DND-41 (cell line): ENCODE data around the gene PDXP.

Experiments used
- ATAC-seq: fragments of 200-7000 bp; cut with Tn5 transposase; 3 replicates; pipeline ENCODE4 v1.9.1; 2021; ENCODE audit warnings: low read depth; ENCODE audit not compliant: insufficient read depth
- DNase-seq: peaks from one replicate; pipeline ENCODE4 v3.0.0-alpha.2; 2020
- H2AFZ ChIP-seq: 2 replicates; pipeline ENCODE4 v1.6.0; 2012; ENCODE audit warnings: low read depth, low read length
- H3K27ac ChIP-seq: 2 replicates; pipeline ENCODE4 v1.5.1; 2012; ENCODE audit warnings: low read length, inconsistent platforms
- H3K27me3 ChIP-seq: fragments of 200-600 bp; sonication (generic); 2 replicates; pipeline ENCODE4 v1.6.0; 2012; ENCODE audit warnings: low read length, mild to moderate bottlenecking, inconsistent platforms; ENCODE audit not compliant: insufficient read depth, poor library complexity
- H3K36me3 ChIP-seq: 2 replicates; pipeline ENCODE4 v1.5.1; 2012; ENCODE audit warnings: low read length, inconsistent platforms; ENCODE audit not compliant: insufficient read depth
- H3K4me1 ChIP-seq: 2 replicates; pipeline ENCODE4 v1.5.1; 2012; ENCODE audit warnings: mild to moderate bottlenecking, low read length; ENCODE audit not compliant: insufficient read depth
- H3K4me2 ChIP-seq: 2 replicates; pipeline ENCODE4 v1.6.0; 2012; ENCODE audit warnings: mild to moderate bottlenecking, moderate library complexity, low read length, inconsistent platforms; ENCODE audit not compliant: insufficient read depth
- H3K4me3 ChIP-seq, 2 experiments: fragments of 200-600 bp in 1 of 2; shearing (Covaris generic) in 1 of 2; 2 replicates each; pipeline ENCODE4 v1.5.1; 2012 to 2016; ENCODE audit warnings: inconsistent platforms in 2 of 2, low read length in 2 of 2, mild to moderate bottlenecking in 2 of 2, low read depth in 1 of 2, moderate library complexity in 1 of 2
- H3K79me2 ChIP-seq: 2 replicates; pipeline ENCODE4 v1.6.0; 2012; ENCODE audit warnings: low read length, inconsistent platforms; ENCODE audit not compliant: insufficient read depth
- H3K9ac ChIP-seq: 2 replicates; pipeline ENCODE4 v1.6.0; 2012; ENCODE audit warnings: low read depth, mild to moderate bottlenecking, inconsistent platforms, low read length, moderate library complexity
- H3K9me3 ChIP-seq: 2 replicates; pipeline ENCODE4 v1.5.1; 2012; ENCODE audit warnings: low read length, moderate library complexity, mild to moderate bottlenecking, inconsistent platforms; ENCODE audit not compliant: insufficient read depth, severe bottlenecking
- H4K20me1 ChIP-seq: 2 replicates; pipeline ENCODE4 v1.6.0; 2012; ENCODE audit warnings: low read length; ENCODE audit not compliant: insufficient read depth
- EZH2 ChIP-seq: IDR thresholded peaks from 3 replicates; pipeline ENCODE4 v1.6.1; 2012; ENCODE audit warnings: borderline replicate concordance, low read depth, mild to moderate bottlenecking, moderate library complexity, low read length, inconsistent platforms; ENCODE audit not compliant: severe bottlenecking
- TF ChIP-seq, protein P1 (sequence below): IDR thresholded peaks from 2 replicates; pipeline ENCODE4 v1.5.1; 2012; ENCODE audit warnings: borderline replicate concordance, low read length, moderate library complexity, mild to moderate bottlenecking; ENCODE audit not compliant: poor library complexity, severe bottlenecking; ENCODE audit errors: extremely low read depth

PDXP gene

DNA sequence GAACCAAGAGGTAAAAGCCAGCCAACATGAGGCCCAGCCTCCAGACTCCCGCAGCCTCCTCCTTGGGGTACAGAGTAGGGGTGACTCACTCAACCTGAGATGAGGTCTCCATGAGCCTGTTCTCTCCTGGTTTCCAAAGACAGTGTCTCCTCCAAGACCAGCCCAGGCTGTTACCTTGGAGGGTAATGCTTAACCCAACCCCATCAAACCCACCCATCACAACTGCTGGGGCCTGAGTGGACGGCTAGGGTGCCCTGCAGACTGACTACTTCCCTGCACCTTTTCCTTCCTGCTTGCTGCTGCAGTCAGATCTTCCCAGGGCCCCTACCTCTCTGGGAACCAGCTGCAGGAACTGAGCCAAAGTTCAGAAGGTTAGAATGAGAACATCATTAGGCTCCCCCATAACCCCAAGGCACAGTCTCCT lies 22.5 kb downstream of the PDXP start:
- ATAC-seq (no peak), DNase-seq (no peak)
- Histone ChIP-seq H3K79me2 (no peaks in the 10 kb centered on the region; the same call in 1 of the 2 replicates), H3K27ac (no peak overlapping the region), H3K36me3 (no peaks in the 10 kb centered on the region), H3K4me2 (no peak overlapping the region), H4K20me1 (no peaks in the 10 kb centered on the region), H2AFZ (no peak overlapping the region), H3K9me3 (no peaks in the 10 kb centered on the region), H3K4me1 (peaks cover 34% of the 10 kb centered on the region), H3K4me3 (no peak overlapping the region), H3K27me3 (no peaks in the 10 kb centered on the region), H3K9ac (no peak overlapping the region)
- TF ChIP-seq, protein P1, sequence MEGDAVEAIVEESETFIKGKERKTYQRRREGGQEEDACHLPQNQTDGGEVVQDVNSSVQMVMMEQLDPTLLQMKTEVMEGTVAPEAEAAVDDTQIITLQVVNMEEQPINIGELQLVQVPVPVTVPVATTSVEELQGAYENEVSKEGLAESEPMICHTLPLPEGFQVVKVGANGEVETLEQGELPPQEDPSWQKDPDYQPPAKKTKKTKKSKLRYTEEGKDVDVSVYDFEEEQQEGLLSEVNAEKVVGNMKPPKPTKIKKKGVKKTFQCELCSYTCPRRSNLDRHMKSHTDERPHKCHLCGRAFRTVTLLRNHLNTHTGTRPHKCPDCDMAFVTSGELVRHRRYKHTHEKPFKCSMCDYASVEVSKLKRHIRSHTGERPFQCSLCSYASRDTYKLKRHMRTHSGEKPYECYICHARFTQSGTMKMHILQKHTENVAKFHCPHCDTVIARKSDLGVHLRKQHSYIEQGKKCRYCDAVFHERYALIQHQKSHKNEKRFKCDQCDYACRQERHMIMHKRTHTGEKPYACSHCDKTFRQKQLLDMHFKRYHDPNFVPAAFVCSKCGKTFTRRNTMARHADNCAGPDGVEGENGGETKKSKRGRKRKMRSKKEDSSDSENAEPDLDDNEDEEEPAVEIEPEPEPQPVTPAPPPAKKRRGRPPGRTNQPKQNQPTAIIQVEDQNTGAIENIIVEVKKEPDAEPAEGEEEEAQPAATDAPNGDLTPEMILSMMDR: no peak
- TF ChIP-seq EZH2: no peak

DNA sequence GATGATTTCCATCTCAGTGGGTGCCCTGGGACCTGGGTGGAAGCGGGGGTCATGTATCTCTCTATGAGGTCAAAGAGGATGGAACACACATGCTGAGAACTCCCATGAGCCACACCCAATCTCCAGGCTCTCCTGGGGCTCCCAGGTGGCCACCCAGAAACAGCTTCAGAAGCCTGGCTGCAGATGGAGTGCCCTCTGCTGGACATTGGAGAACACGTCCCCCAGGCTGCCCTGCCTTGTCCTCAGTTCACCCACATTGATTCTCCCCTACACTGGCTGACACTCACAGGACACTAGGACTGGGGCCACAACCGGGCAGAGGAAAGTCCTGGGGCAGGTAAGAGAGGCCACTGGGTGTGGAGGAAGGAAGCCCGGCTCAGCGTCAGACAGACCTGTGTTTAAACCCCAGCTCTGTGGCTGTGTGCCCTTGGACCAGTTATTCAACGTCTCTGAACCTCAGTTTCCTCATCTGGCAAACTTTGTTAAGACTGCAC lies 23.1 kb downstream of the PDXP start:
- no peaks in the 10 kb centered on the region for H4K20me1 ChIP-seq
- peak; percentile 44 for ATAC-seq
- no peak overlapping the region for H3K27ac ChIP-seq
- H3K4me2 ChIP-seq: no peak overlapping the region
- TF ChIP-seq, protein P1: peak; percentile 95
- no peak for TF ChIP-seq EZH2
- H3K27me3 ChIP-seq: no peaks in the 10 kb centered on the region
- no peak overlapping the region for H3K9ac ChIP-seq
- 0 out of 2 replicates have a peak overlapping the region, but pooled peaks have one; percentile 38 for H2AFZ ChIP-seq
- H3K36me3 ChIP-seq: peaks cover 2% of the 10 kb centered on the region; the same call in 1 of the 2 replicates
- peaks cover 30% of the 10 kb centered on the region for H3K4me1 ChIP-seq
- DNase-seq: peak; percentile 77
- no peak overlapping the region for H3K4me3 ChIP-seq
- no peaks in the 10 kb centered on the region for H3K9me3 ChIP-seq
- H3K79me2 ChIP-seq: peaks cover 6% of the 10 kb centered on the region

DNA sequence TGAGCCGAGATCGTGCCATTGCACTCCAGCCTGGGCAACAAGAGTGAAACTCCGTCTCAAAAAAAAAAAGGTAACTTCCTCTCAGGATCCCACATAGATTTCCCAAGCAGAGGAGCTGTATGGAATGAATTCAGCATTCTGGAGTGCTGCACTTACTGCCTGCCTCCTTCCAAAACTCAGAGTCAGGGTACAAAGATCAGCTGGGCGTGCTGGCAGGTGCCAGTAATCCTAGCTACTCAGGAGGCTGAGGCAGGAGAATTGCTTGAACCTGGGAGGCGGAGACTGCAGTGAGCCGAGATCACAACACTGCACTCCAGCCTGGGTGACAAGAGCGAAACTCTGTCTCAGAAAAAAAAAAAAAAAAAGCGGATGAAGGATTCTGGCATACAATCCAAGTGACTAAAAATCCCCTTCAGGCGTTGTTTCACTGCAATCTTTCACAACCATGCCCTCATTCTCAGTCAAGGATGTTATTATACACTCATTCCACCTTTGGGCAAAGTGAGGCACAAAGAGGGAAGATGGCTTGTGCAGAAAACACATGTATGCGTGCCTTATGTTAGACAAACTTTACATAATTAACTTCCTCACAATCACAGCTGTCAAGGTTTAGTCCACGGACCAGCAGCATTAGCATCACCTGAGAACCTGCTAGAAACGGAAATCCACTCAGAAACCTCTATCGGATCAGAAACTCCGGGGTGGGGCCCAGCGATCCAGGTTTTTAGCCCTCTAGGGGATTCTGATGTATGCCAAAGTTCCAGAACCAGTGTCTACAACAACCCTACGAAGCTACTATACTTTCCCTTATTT lies 26.5 kb downstream of the PDXP start:
- Histone ChIP-seq H3K4me1 (peaks cover 32% of the 10 kb centered on the region), H3K27ac (no peak overlapping the region), H4K20me1 (peaks cover 5% of the 10 kb centered on the region; the same call in 1 of the 2 replicates), H3K4me2 (no peak overlapping the region), H3K27me3 (no peaks in the 10 kb centered on the region), H3K79me2 (peaks cover 31% of the 10 kb centered on the region), H3K36me3 (peaks cover 28% of the 10 kb centered on the region), H3K9me3 (no peaks in the 10 kb centered on the region), H3K9ac (no peak overlapping the region), H3K4me3 (no peak overlapping the region), H2AFZ (peak overlapping the region; percentile 44)
- DNase-seq (no peak), ATAC-seq (no peak)
- no peak for TF ChIP-seq EZH2
- TF ChIP-seq, protein P1: no peak
